Caco-2 (cell line): ENCODE results near the gene BCL2L13. TPM values are rescaled to one million over a fixed set of nuclear protein-coding genes. Genes with fewer than 3 reads are reported as not detected.

Experiments
- BruUV-seq: library from RNA; stranded (reverse); fragments of 400-500 nt; replicated peaks from 2 replicates; lab custom pipeline; 2021; lab: Mats Ljungman, UMichigan
- CTCF ChIA-PET: fragments of 300-600 bp; sonication (Branson Sonifier 250); formaldehyde crosslinking; loops from one replicate; lab custom pipeline; 2022; ENCODE audit warnings: antibody characterized with exemption; lab: Charles Lee
- POLR2A ChIA-PET: fragments of 300-600 bp; sonication (Branson Sonifier 250); formaldehyde crosslinking; loops from one replicate; lab custom pipeline; 2022; ENCODE audit warnings: antibody characterized with exemption; lab: Charles Lee
- DNase-seq, 2 experiments: peaks; one replicate each; pipeline versions ENCODE4 v3.0.0 to v3.0.0-alpha.2; 2020 to 2022
- H3K27me3 ChIP-seq: replicated peaks from 2 replicates; pipeline ENCODE4 v1.6.0; 2011; ENCODE audit warnings: low read length; ENCODE audit not compliant: control insufficient read depth, insufficient read depth
- H3K36me3 ChIP-seq: 2 replicates; pipeline ENCODE4 v1.5.1; 2011; ENCODE audit warnings: low read length; ENCODE audit not compliant: control insufficient read depth, insufficient read depth
- H3K4me1 ChIP-seq: fragments of 250-450 bp; sonication (Bioruptor Pico); 2 replicates; pipeline ENCODE4 v1.5.1; 2020; ENCODE audit warnings: mild to moderate bottlenecking
- H3K4me3 ChIP-seq: 2 replicates; pipeline ENCODE4 v1.5.1; 2011; ENCODE audit warnings: low read depth, mild to moderate bottlenecking, control low read depth, low read length
- H3K9me3 ChIP-seq: fragments of 250-450 bp; sonication (Bioruptor Pico); 2 replicates; pipeline ENCODE4 v1.5.1; 2020; ENCODE audit warnings: mild to moderate bottlenecking, moderate library complexity
- H3K27ac Mint-ChIP-seq: one replicate; pipeline ENCODE4 v1.8.0; 2022; ENCODE audit warnings: mixed read lengths; ENCODE audit not compliant: unreplicated experiment
- H3K27me3 Mint-ChIP-seq: one replicate; pipeline ENCODE4 v1.8.0; 2022; ENCODE audit warnings: mixed read lengths; ENCODE audit not compliant: insufficient read depth, unreplicated experiment
- H3K36me3 Mint-ChIP-seq: one replicate; pipeline ENCODE4 v1.8.0; 2022; ENCODE audit warnings: mild to moderate bottlenecking, mixed read lengths; ENCODE audit not compliant: insufficient read depth, unreplicated experiment
- H3K4me1 Mint-ChIP-seq: one replicate; pipeline ENCODE4 v1.8.0; 2022; ENCODE audit warnings: low read depth, mixed read lengths; ENCODE audit not compliant: unreplicated experiment
- H3K4me3 Mint-ChIP-seq: one replicate; pipeline ENCODE4 v1.8.0; 2022; ENCODE audit warnings: mild to moderate bottlenecking, moderate library complexity, mixed read lengths; ENCODE audit not compliant: unreplicated experiment
- H3K9me3 Mint-ChIP-seq: one replicate; pipeline ENCODE4 v1.8.0; 2022; ENCODE audit warnings: mixed read lengths; ENCODE audit not compliant: unreplicated experiment
- intact Hi-C: fragments of 100-400 bp; cut with micrococcal nuclease; formaldehyde crosslinking; loops from one replicate; pipeline ENCODE4 v1.10.0; 2022; ENCODE audit not compliant: unreplicated experiment
- total RNA-seq: library from RNA; stranded (reverse); gene quantifications from 2 replicates; pipeline ENCODE4 v1.2.3, GENCODE V29; 2022
- TF ChIP-seq, protein P1 (sequence below), 2 experiments: fragments of 200-600 bp in 1 of 2; IDR thresholded peaks; 1 replicate in 1 of 2; 2 replicates in 1 of 2; pipeline versions ENCODE4 v1.5.1 to v1.8.0; 2011 to 2022; ENCODE audit warnings: antibody characterized with exemption in 1 of 2, control low read depth in 1 of 2, inconsistent platforms in 1 of 2, low read depth in 1 of 2, low read length in 1 of 2, mild to moderate bottlenecking in 1 of 2, moderate library complexity in 1 of 2; ENCODE audit not compliant: insufficient read depth in 1 of 2, severe bottlenecking in 1 of 2, unreplicated experiment in 1 of 2

The BCL2L13 gene
- total RNA-seq, 1 experiment from 2014 or later, result 34.3 TPM

DNA sequence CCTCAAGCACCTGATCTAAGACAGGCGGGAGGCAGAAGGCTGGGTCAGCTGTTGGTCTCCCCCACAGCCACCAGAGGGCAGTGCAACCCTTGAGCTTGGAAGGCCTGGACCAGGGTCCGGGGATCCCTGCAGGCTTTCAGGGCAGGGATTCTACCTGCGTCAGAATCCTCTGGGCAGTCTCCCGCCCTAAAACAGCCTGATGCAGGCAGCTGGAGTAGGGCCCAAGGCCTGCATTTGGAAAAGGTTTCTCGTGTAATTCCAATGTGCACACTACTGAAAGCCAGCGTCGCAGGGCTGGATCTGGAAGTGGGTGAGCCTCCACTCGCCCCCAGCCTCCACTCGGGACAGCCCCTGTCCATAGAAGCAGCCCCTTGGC lies 104.0 kb downstream of the BCL2L13 start:
- POLR2A ChIA-PET, result interaction anchor here (0.6 kb wide), 1 partner anchor 1966 kb away, joined by 5 read pairs; no protein-coding TSS in a partner anchor
- Mint-ChIP-seq H3K27ac (no peak overlapping the region), H3K27me3 (no peaks in the 10 kb centered on the region), H3K4me3 (no peak overlapping the region), H3K9me3 (no peaks in the 10 kb centered on the region), H3K4me1 (no peaks in the 10 kb centered on the region), H3K36me3 (peaks cover 9% of the 10 kb centered on the region)
- no peaks in the 10 kb centered on the region for H3K27me3 ChIP-seq
- intact Hi-C loops, result loop anchor here (1.0 to 10.0 kb wide), 5 partner anchors 26 to 334 kb away; partner anchors contain the start of gene PEX26
- CTCF ChIA-PET, result interaction anchor here (0.5 to 4.3 kb wide), 9 partner anchors 8 to 413 kb away, joined by 3 to 59 read pairs (median 4); partner anchors contain the start of gene PEX26
- H3K36me3 ChIP-seq, result no peaks in the 10 kb centered on the region
- no peaks in the 10 kb centered on the region for H3K9me3 ChIP-seq
- no TSS peak for BruUV-seq
- TF ChIP-seq, protein P1, sequence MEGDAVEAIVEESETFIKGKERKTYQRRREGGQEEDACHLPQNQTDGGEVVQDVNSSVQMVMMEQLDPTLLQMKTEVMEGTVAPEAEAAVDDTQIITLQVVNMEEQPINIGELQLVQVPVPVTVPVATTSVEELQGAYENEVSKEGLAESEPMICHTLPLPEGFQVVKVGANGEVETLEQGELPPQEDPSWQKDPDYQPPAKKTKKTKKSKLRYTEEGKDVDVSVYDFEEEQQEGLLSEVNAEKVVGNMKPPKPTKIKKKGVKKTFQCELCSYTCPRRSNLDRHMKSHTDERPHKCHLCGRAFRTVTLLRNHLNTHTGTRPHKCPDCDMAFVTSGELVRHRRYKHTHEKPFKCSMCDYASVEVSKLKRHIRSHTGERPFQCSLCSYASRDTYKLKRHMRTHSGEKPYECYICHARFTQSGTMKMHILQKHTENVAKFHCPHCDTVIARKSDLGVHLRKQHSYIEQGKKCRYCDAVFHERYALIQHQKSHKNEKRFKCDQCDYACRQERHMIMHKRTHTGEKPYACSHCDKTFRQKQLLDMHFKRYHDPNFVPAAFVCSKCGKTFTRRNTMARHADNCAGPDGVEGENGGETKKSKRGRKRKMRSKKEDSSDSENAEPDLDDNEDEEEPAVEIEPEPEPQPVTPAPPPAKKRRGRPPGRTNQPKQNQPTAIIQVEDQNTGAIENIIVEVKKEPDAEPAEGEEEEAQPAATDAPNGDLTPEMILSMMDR (IDR thresholded peaks at IDR 0.05; ENCODE audit: insufficient read depth in 1 of 2, low read depth in 1 of 2, low read length in 1 of 2, severe bottlenecking in 1 of 2, unreplicated experiment in 1 of 2), result peak; percentile 82 to 94
- H3K4me3 ChIP-seq, result no peak overlapping the region
- peak; percentile 80 to 85 for DNase-seq
- no peaks in the 10 kb centered on the region for H3K4me1 ChIP-seq

DNA sequence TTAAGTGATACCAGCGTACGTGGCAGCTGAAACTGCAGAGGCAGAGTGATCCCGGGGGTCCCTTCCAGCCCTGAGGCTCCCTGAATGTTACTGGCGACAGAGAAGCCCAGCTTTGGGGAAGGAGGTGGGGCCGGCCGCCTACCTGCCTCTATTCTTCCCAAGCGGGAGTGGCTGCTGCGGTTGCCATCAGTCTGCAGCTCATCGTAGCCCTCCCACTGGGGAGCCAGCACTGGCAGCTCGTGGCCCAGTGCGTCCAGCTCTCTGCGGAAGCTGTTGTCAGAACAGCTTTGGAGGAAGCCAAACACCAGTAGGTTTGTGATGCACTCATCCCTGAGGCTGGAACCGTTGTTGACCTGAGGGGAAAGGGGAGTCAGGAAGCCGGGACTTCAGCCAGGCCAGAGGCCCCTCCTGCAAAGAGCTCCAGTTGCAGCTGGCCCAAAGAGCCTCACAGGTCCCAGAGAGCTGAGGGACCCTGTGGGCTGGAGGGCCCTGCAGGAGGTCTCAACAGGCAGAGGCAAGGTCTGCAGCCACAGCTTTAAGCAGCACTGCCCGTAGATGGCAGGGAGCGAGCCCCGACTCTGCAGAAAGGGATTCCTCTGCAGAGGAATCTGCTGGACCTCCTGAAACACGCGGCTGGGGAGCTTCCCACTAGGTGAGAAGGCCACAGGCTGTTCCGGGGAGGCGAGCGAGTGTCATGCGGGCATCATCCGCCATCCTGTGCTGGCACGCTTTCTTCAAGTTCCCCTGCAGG lies 105.3 kb downstream of the BCL2L13 start:
- intact Hi-C loops, result loop anchor here (2.0 to 10.0 kb wide), 3 partner anchors 185 to 333 kb away; partner anchors contain the start of gene PEX26
- CTCF ChIA-PET, result interaction anchor here (0.6 to 4.3 kb wide), 4 partner anchors 12 to 198 kb away, joined by 3 to 59 read pairs (median 4); no protein-coding TSS in a partner anchor
- Mint-ChIP-seq H3K27ac (no peak overlapping the region), H3K4me3 (no peak overlapping the region), H3K9me3 (no peaks in the 10 kb centered on the region), H3K36me3 (no peaks in the 10 kb centered on the region), H3K4me1 (no peaks in the 10 kb centered on the region), H3K27me3 (no peaks in the 10 kb centered on the region)
- no peak for DNase-seq
- no peak overlapping the region for H3K4me3 ChIP-seq
- TF ChIP-seq, protein P1 (IDR thresholded peaks at IDR 0.05; ENCODE audit: insufficient read depth in 1 of 2, low read depth in 1 of 2, low read length in 1 of 2, severe bottlenecking in 1 of 2, unreplicated experiment in 1 of 2), result no peak
- no peaks in the 10 kb centered on the region for H3K27me3 ChIP-seq
- no peaks in the 10 kb centered on the region for H3K36me3 ChIP-seq
- H3K4me1 ChIP-seq, result no peaks in the 10 kb centered on the region
- POLR2A ChIA-PET, result no interaction called here
- H3K9me3 ChIP-seq, result no peaks in the 10 kb centered on the region
- no TSS peak for BruUV-seq

DNA sequence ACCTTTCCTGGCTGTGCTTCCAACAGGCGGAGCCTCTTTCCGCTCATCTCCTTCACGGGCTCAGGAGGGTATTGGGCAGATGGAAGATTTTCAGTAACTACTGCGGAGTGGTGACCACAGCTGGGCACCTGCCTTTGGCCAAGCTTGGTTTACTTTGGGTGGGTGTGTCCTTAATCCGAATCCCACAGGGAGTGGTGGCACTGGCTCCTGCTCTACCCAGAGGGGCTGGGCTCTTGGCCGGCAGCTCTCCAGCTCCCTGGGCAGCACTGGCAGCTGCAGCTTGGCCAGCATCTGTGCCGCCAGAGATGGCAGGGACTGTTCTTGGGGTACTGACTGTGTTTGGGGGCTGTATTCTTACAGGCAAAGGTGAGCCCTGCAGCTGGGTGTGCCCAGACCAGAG lies 105.9 kb downstream of the BCL2L13 start:
- no peaks in the 10 kb centered on the region for H3K4me1 ChIP-seq
- H3K36me3 Mint-ChIP-seq, result no peaks in the 10 kb centered on the region
- no peak overlapping the region for H3K27ac Mint-ChIP-seq
- no TSS peak for BruUV-seq
- no peak overlapping the region for H3K4me3 ChIP-seq
- no peaks in the 10 kb centered on the region for H3K4me1 Mint-ChIP-seq
- no peaks in the 10 kb centered on the region for H3K36me3 ChIP-seq
- CTCF ChIA-PET, result interaction anchor here (0.6 to 4.3 kb wide), 3 partner anchors 11 to 198 kb away, joined by 3 to 59 read pairs (median 4); no protein-coding TSS in a partner anchor
- no peaks in the 10 kb centered on the region for H3K27me3 Mint-ChIP-seq
- intact Hi-C loops, result loop anchor here (10.0 kb wide), 1 partner anchor 250 kb away; no protein-coding TSS in a partner anchor
- TF ChIP-seq, protein P1 (IDR thresholded peaks at IDR 0.05; ENCODE audit: insufficient read depth in 1 of 2, low read depth in 1 of 2, low read length in 1 of 2, severe bottlenecking in 1 of 2, unreplicated experiment in 1 of 2), result no peak
- DNase-seq, result no peak
- H3K27me3 ChIP-seq, result no peaks in the 10 kb centered on the region
- POLR2A ChIA-PET, result no interaction called here
- no peaks in the 10 kb centered on the region for H3K9me3 Mint-ChIP-seq
- no peaks in the 10 kb centered on the region for H3K9me3 ChIP-seq
- H3K4me3 Mint-ChIP-seq, result no peak overlapping the region
